GM18520 (cell line): ENCODE data around the gene ITPR1.

Source experiments
- ATAC-seq: cut with Tn5 transposase; IDR thresholded peaks from one replicate; pipeline ENCODE4 v1.9.1; 2021; ENCODE audit not compliant: unreplicated experiment

Gene ITPR1

GRCh38 chr3:4711680-4711992 lies 218.5 kb downstream of the ITPR1 start:
- no peak for ATAC-seq

GRCh38 chr3:4712109-4712508 lies 219.0 kb downstream of the ITPR1 start:
- no peak for ATAC-seq

GRCh38 chr3:4714045-4714444 lies 220.9 kb downstream of the ITPR1 start:
- no peak for ATAC-seq

GRCh38 chr3:4716266-4716665 lies 223.1 kb downstream of the ITPR1 start:
- ATAC-seq = no peak

GRCh38 chr3:4716706-4717362 lies 223.7 kb downstream of the ITPR1 start:
- ATAC-seq = no peak

- no peak for ATAC-seq
Measured at GRCh38 chr3:4717363-4717740, 224.2 kb downstream of the ITPR1 start.

GRCh38 chr3:4718179-4718736 lies 225.1 kb downstream of the ITPR1 start:
- ATAC-seq = no peak

GRCh38 chr3:4719046-4719501 lies 225.9 kb downstream of the ITPR1 start:
- no peak for ATAC-seq

GRCh38 chr3:4720316-4721075 lies 227.3 kb downstream of the ITPR1 start:
- ATAC-seq = no peak

- no peak for ATAC-seq
Measured at GRCh38 chr3:4721511-4721911, 228.4 kb downstream of the ITPR1 start.

- ATAC-seq = no peak
Measured at GRCh38 chr3:4722103-4722502, 229.0 kb downstream of the ITPR1 start.

- ATAC-seq = no peak
Measured at GRCh38 chr3:4724051-4724629, 231.0 kb downstream of the ITPR1 start.

- no peak for ATAC-seq
Measured at GRCh38 chr3:4726549-4726948, 233.4 kb downstream of the ITPR1 start.

GRCh38 chr3:4729061-4729973 lies 236.2 kb downstream of the ITPR1 start:
- no peak for ATAC-seq

- no peak for ATAC-seq
Measured at GRCh38 chr3:4730719-4731118, 237.6 kb downstream of the ITPR1 start.

- no peak for ATAC-seq
Measured at GRCh38 chr3:4731543-4732111, 238.5 kb downstream of the ITPR1 start.

GRCh38 chr3:4732925-4733324 lies 239.8 kb downstream of the ITPR1 start:
- no peak for ATAC-seq

- no peak for ATAC-seq
Measured at GRCh38 chr3:4734454-4734853, 241.3 kb downstream of the ITPR1 start.

- no peak for ATAC-seq
Measured at GRCh38 chr3:4735243-4735642, 242.1 kb downstream of the ITPR1 start.

- ATAC-seq = no peak
Measured at GRCh38 chr3:4736284-4736861, 243.2 kb downstream of the ITPR1 start.
